ENCODE data around the gene ZNF425.

The ZNF425 gene

GRCh38 chr7:149060156-149060555 is 66.0 kb downstream of the ZNF425 start:
- H3K4me3 ChIP-seq (ENCODE audit: low read depth, low read length) = no peak overlapping the region
- TF ChIP-seq, protein P1, sequence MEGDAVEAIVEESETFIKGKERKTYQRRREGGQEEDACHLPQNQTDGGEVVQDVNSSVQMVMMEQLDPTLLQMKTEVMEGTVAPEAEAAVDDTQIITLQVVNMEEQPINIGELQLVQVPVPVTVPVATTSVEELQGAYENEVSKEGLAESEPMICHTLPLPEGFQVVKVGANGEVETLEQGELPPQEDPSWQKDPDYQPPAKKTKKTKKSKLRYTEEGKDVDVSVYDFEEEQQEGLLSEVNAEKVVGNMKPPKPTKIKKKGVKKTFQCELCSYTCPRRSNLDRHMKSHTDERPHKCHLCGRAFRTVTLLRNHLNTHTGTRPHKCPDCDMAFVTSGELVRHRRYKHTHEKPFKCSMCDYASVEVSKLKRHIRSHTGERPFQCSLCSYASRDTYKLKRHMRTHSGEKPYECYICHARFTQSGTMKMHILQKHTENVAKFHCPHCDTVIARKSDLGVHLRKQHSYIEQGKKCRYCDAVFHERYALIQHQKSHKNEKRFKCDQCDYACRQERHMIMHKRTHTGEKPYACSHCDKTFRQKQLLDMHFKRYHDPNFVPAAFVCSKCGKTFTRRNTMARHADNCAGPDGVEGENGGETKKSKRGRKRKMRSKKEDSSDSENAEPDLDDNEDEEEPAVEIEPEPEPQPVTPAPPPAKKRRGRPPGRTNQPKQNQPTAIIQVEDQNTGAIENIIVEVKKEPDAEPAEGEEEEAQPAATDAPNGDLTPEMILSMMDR (IDR thresholded peaks at IDR 0.05; ENCODE audit: low read depth, low read length) = no peak

GRCh38 chr7:149053885-149054284 is 72.2 kb downstream of the ZNF425 start:
- H3K4me3 ChIP-seq (ENCODE audit: low read depth, low read length) = no peak overlapping the region
- TF ChIP-seq, protein P1 (IDR thresholded peaks at IDR 0.05; ENCODE audit: low read depth, low read length) = no peak

- TF ChIP-seq, protein P1 (IDR thresholded peaks at IDR 0.05; ENCODE audit: low read depth, low read length) = no peak
- no peak overlapping the region for H3K4me3 ChIP-seq (ENCODE audit: low read depth, low read length)
These were observed 72.7 kb downstream of the ZNF425 start for GRCh38 chr7:149053384-149053783.
